Putamen (tissue), 1 donor: Measurements from ENCODE around the gene POLDIP2.

Source experiments
- DNase-seq: peaks from one replicate; pipeline ENCODE4 v3.0.0-alpha.2; 2016; ENCODE audit warnings: low spot score

POLDIP2 gene

GRCh38 chr17:28357061-28357900, at the start of gene POLDIP2:
TSS of gene POLDIP2 (minus strand) at chr17:28357527. CDS start at chr17:28357448, 79 bp downstream.
- DNase-seq = peak; percentile 94

GRCh38 chr17:28406473-28406814, 49.1 kb upstream of the POLDIP2 start:
- peak; percentile 45 for DNase-seq

- DNase-seq = peak; percentile 58
These were observed 48.5 kb upstream of the POLDIP2 start, which contains the start of gene SLC46A1 for GRCh38 chr17:28405632-28406472. TSS of gene SLC46A1 (minus strand) at chr17:28406212. CDS start at chr17:28406114, 98 bp downstream.

- DNase-seq = no peak
These were observed 47.7 kb upstream of the POLDIP2 start for GRCh38 chr17:28404812-28405570.

GRCh38 chr17:28404461-28404811, 47.1 kb upstream of the POLDIP2 start:
- no peak for DNase-seq

- no peak for DNase-seq
These were observed 46.7 kb upstream of the POLDIP2 start for GRCh38 chr17:28404007-28404406.

- DNase-seq = no peak
These were observed 45.5 kb upstream of the POLDIP2 start for GRCh38 chr17:28402844-28403243.

- DNase-seq = no peak
These were observed 44.9 kb upstream of the POLDIP2 start for GRCh38 chr17:28402224-28402630.

- no peak for DNase-seq
These were observed 42.5 kb upstream of the POLDIP2 start for GRCh38 chr17:28399808-28400207.

GRCh38 chr17:28398280-28398981, 41.1 kb upstream of the POLDIP2 start:
- DNase-seq = no peak

- DNase-seq = no peak
These were observed 40.5 kb upstream of the POLDIP2 start for GRCh38 chr17:28397687-28398279.

GRCh38 chr17:28397275-28397674, 39.9 kb upstream of the POLDIP2 start:
- DNase-seq = no peak

- no peak for DNase-seq
These were observed 39.4 kb upstream of the POLDIP2 start for GRCh38 chr17:28396635-28397239.

- no peak for DNase-seq
These were observed 38.6 kb upstream of the POLDIP2 start for GRCh38 chr17:28395968-28396367.

- no peak for DNase-seq
These were observed 38.1 kb upstream of the POLDIP2 start for GRCh38 chr17:28395426-28395825.

- no peak for DNase-seq
These were observed 37.2 kb upstream of the POLDIP2 start for GRCh38 chr17:28394337-28395116.

GRCh38 chr17:28392491-28392890, 35.2 kb upstream of the POLDIP2 start:
- no peak for DNase-seq

GRCh38 chr17:28391401-28391800, 34.1 kb upstream of the POLDIP2 start:
- no peak for DNase-seq

GRCh38 chr17:28390984-28391383, 33.7 kb upstream of the POLDIP2 start:
- no peak for DNase-seq

- no peak for DNase-seq
These were observed 33.2 kb upstream of the POLDIP2 start for GRCh38 chr17:28390563-28390962.
